ENCODE data around the gene PDZD7. TPM values are rescaled to one million over a fixed set of nuclear protein-coding genes. Genes with fewer than 3 reads are reported as not detected.

The PDZD7 gene
- total and polyA plus RNA-seq, 2 of the 8 experiments (the other 6 are each of a cell fraction or from before 2014, with no cell fraction given): 0.88 to 1.6 TPM

GRCh38 chr10:101011517-101012423 lies 19.2 kb downstream of the PDZD7 start:
- no peak overlapping the region for H3K27ac ChIP-seq (ENCODE audit: low read depth, low read length)
- no peak overlapping the region for H4K8ac ChIP-seq (ENCODE audit: extremely low read depth, insufficient read depth, low read length)
- no peak overlapping the region for H3K4me2 ChIP-seq (ENCODE audit: insufficient read depth in 1 of 2, low read depth in 2 of 2, low read length in 2 of 2)
- no peak overlapping the region for H3K14ac ChIP-seq (ENCODE audit: insufficient read length)
- no peaks in the 10 kb centered on the region for H3K79me2 ChIP-seq (ENCODE audit: control insufficient read depth in 1 of 2, insufficient read depth in 2 of 2, low read length in 2 of 2)
- H3K36me3 ChIP-seq (ENCODE audit: control insufficient read depth in 2 of 4, insufficient read depth in 4 of 4, low read length in 3 of 4): peaks cover 0 to 8% (median 3%) of the 10 kb centered on the region in 4 experiments; a peak in 3 of 8 replicates
- H3K4me1 ChIP-seq (replicated peaks in 1 of 4; ENCODE audit: control insufficient read depth in 3 of 4, insufficient read depth in 4 of 4, low read length in 3 of 4): peaks cover 0 to 12% (median 7%) of the 10 kb centered on the region in 4 experiments; a peak in 4 of 7 replicates
- ChIA-PET CTCF (ENCODE audit: partially characterized antibody) (interaction anchor here (0.6 to 26.8 kb wide), 32 partner anchors 5 to 489 kb away, joined by 3 to 464 read pairs (median 4); partner anchors contain the start of genes KAZALD1, LZTS2, MRPL43 and PDZD7), POLR2A (ENCODE audit: partially characterized antibody) (interaction anchor here (1.0 to 7.5 kb wide), 5 partner anchors 13 to 43 kb away, joined by 3 to 143 read pairs (median 4); partner anchors contain the start of genes LZTS2, MRPL43, PDZD7 and SEMA4G)
- DNase-seq (ENCODE audit: low read depth in 1 of 2, low spot score in 2 of 2) (peak in 1 of 2 experiments; percentile 65), FAIRE-seq (peak; percentile 39)
- no peaks in the 10 kb centered on the region for H3K9me3 ChIP-seq (ENCODE audit: insufficient read depth in 2 of 2, low read depth in 1 of 2, low read length in 1 of 2)
- H4K20me1 ChIP-seq (replicated peaks in 1 of 2; ENCODE audit: control insufficient read depth in 1 of 2, insufficient read depth in 2 of 2, low read length in 2 of 2): peaks cover 0 to 3% of the 10 kb centered on the region in 2 experiments
- no peak overlapping the region for H3K9ac ChIP-seq (replicated peaks in 1 of 4; ENCODE audit: extremely low read depth in 1 of 4, low read depth in 3 of 4, low read length in 3 of 4)
- no peak overlapping the region for H2BK12ac ChIP-seq (ENCODE audit: low read depth, low read length)
- no peak overlapping the region for H3K4ac ChIP-seq (replicated peaks; ENCODE audit: insufficient read length, low read depth, low read length)
- H4K91ac ChIP-seq (replicated peaks; ENCODE audit: insufficient read length, low read length): no peak overlapping the region
- no peak overlapping the region; the same call in 1 of the 2 replicates for H3K18ac ChIP-seq (ENCODE audit: extremely low read depth, low read length)
- no peaks in the 10 kb centered on the region for H3K79me1 ChIP-seq (ENCODE audit: low read depth, low read length)
- H3K4me3 ChIP-seq (ENCODE audit: extremely low read depth in 1 of 4, insufficient read depth in 2 of 4, low read depth in 3 of 4, low read length in 4 of 4): no peak overlapping the region
- no peaks in the 10 kb centered on the region for H3K23me2 ChIP-seq (ENCODE audit: low read depth, low read length)
- H2AFZ ChIP-seq (ENCODE audit: low read length): no peak overlapping the region
- H2BK5ac ChIP-seq (ENCODE audit: low read depth, low read length): no peak overlapping the region
- 72% methylated on average over 20 of the region's 22 CpGs; no CpG with 5 or more reads in 1 of the 2 experiments for WGBS, 2 experiments (ENCODE audit: extremely low coverage in 1 of 2, insufficient coverage in 1 of 2, insufficient read length in 1 of 2, insufficient replicate concordance in 2 of 2, low coverage in 1 of 2, low lambda C conversion rate in 2 of 2, missing lambda C conversion rate in 1 of 2)
- H2AK5ac ChIP-seq (ENCODE audit: low read depth, low read length): no peak overlapping the region
- no peak overlapping the region for H2BK120ac ChIP-seq (replicated peaks; ENCODE audit: low read depth, low read length)
- no peak overlapping the region for H2BK20ac ChIP-seq (ENCODE audit: low read length)
- H4K5ac ChIP-seq (ENCODE audit: insufficient read length, low read depth, low read length): no peak overlapping the region
- H2BK15ac ChIP-seq (ENCODE audit: low read length): no peak overlapping the region
- H3K27me3 ChIP-seq (replicated peaks in 1 of 4; ENCODE audit: control insufficient read depth in 3 of 4, extremely low read depth in 1 of 4, insufficient read depth in 3 of 4, low read length in 3 of 4): peaks cover under 1 to 12% (median 6%) of the 10 kb centered on the region in 4 experiments; a peak in 6 of 7 replicates
- H3K56ac ChIP-seq (replicated peaks; ENCODE audit: insufficient read length, low read depth, low read length): no peak overlapping the region
- H3K23ac ChIP-seq (ENCODE audit: insufficient read length): no peak overlapping the region
- TF ChIP-seq RAD21 (IDR thresholded peaks at IDR 0.05 in 1 of 2, conservative IDR thresholded peaks at IDR 0.05 in 1 of 2; ENCODE audit: low read depth in 2 of 2, low read length in 2 of 2) (peak in 1 of 2 experiments; percentile 31; a peak in 2 of 4 replicates), PHF8 (conservative IDR thresholded peaks at IDR 0.05; ENCODE audit: low read depth, low read length) (0 out of 2 replicates have a peak, but pooled peaks have one; percentile 22), CTCF (IDR thresholded peaks at IDR 0.05; ENCODE audit: control extremely low read depth in 1 of 3, insufficient read depth in 1 of 3, low read depth in 1 of 3, low read length in 3 of 3) (peak; percentile 55 to 75 (median 73)), POLR2AphosphoS5 (IDR thresholded peaks at IDR 0.05; ENCODE audit: low read depth, low read length) (no peak), CBX5 (IDR thresholded peaks at IDR 0.05; ENCODE audit: low read depth, low read length) (no peak), SIRT6 (IDR thresholded peaks at IDR 0.05; ENCODE audit: low read length) (no peak), CHD2 (IDR thresholded peaks at IDR 0.05; ENCODE audit: low read length) (no peak), TBP (IDR thresholded peaks at IDR 0.05; ENCODE audit: low read depth, low read length) (no peak)

Measured in H1 (cell line).